Right ventricle myocardium superior (tissue), 1 donor: ENCODE data around the gene EFCAB14. TPM values are rescaled to one million over a fixed set of nuclear protein-coding genes. Genes with fewer than 3 reads are reported as not detected.
"Not testable (repeated sequence)": the region's sequence is repeated elsewhere in the genome, so short reads cannot be mapped to it uniquely, and the experiment has no call there.

Source experiments
- ATAC-seq: fragments of 200-7000 bp; cut with Tn5 transposase; one replicate; pipeline ENCODE4 v1.9.1; 2020; ENCODE audit warnings: mild to moderate bottlenecking; ENCODE audit not compliant: poor library complexity
- DNase-seq: peaks from one replicate; pipeline ENCODE4 v3.0.0-alpha.2; 2020
- intact Hi-C: fragments of 100-400 bp; cut with DNase I; formaldehyde crosslinking; loops from one replicate; pipeline ENCODE4 v1.11.2; 2022
- long read RNA-seq: library from polyadenylated mRNA; unstranded; transcript quantifications from one replicate; pipeline ENCODE4 v2.0.0, GENCODE V29; 2021
- total RNA-seq: library from RNA; stranded (reverse); fragmentation: NEBNext Ultra II Directional; extraction: Animal tissue kit (Norgen Biotek cat#: 25700); gene quantifications from one replicate; pipeline ENCODE4 v1.2.1, GENCODE V29; 2021
- donor health status: DM: no; HTN: yes; CAD: no; lungs with severe emphysema.

Gene EFCAB14
- 52.4 TPM for total RNA-seq
- long read RNA-seq, full-length matches to known transcripts = 56 of 73 reads
- long read RNA-seq, partial matches to known transcripts = 1 of 73 reads
- long read RNA-seq, other reads (novel, unspliced or antisense) = 16 of 73 reads

GRCh38 chr1:46718727-46719622 is at the start of gene EFCAB14:
TSS of gene EFCAB14 (minus strand) at chr1:46719114. CDS start at chr1:46718087, 1,027 bp downstream.
- ATAC-seq = peak; percentile 100
- intact Hi-C loops = no loop called here
- DNase-seq = peak; percentile 98

DNA sequence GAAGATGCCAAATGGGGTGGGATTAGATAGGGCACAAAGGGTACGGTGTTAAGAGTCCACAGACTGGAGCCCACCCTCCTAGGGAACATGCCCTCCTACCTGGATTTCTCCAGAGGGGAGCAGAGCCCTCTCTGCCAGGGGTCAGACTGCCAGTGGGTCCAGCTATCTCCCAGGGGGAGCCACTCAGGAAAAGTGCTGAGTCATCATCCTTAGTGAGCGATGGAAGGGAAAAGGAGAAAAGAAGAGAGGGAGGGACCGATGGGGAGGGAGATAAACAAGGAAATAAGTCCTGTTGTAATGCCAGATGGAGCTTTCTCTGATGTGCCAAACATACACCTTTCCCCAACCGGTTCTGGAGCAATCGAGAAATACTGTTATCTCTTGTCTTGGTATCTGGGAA is 49.5 kb upstream of the EFCAB14 start:
- no peak for ATAC-seq
- intact Hi-C loops = no loop called here
- DNase-seq = no peak

GRCh38 chr1:46767649-46768282 is 48.9 kb upstream of the EFCAB14 start:
- DNase-seq = no peak
- peak; percentile 80 for ATAC-seq
- intact Hi-C loops = no loop called here

DNA sequence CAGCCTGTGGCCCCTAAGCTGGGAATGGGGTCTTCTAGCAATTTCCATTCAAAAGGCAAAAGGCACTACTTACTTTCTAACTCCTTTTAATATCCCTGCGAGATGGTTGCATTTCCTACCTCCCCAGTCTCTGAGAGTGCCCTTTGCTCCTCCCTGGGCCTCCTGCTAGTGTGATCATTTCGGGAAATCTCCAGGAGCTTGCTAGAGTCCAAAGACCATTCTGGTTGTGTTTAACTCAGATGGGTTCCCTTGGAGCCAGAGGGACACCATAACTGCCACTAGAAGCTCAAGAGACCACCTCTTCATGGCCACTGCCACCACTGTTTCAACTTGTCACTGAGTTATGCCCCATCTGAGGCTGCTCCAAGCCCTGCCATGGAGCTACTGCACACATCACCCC is 45.5 kb upstream of the EFCAB14 start:
- intact Hi-C loops = no loop called here
- DNase-seq (no peak), ATAC-seq (no peak)

- intact Hi-C loops = no loop called here
- ATAC-seq (no peak), DNase-seq (no peak)
Measured at GRCh38 chr1:46761740-46762139, 42.8 kb upstream of the EFCAB14 start.

- DNase-seq (no peak), ATAC-seq (no peak)
- intact Hi-C loops = no loop called here
Measured at GRCh38 chr1:46760558-46761166, 41.7 kb upstream of the EFCAB14 start.

DNA sequence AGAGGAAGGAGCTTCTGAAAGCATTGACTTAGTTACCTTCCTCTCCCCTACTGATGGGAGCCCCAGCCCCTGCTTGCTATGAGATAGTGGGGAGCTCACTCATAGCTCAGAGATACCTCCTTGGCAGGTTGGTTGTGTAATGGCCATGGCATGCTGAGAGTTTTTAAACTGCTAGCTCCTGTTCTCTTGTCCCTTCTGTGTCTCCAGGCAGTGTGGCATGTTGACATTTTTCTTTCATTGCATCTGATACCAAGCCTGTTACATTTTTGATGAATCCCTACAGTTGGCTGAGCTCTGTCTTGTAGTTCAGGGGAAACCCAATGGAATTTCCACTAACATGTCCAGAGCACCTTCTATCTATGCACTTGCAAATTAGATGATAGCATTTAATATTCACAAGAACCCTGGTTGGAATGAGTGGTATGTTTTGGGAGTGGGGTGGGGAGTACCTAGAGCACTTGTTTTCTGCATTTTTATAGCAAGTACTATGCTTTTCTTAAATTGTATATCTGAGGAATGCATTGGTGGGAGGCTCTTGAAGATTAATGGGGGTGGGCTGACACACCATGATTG is 39.1 kb upstream of the EFCAB14 start:
- DNase-seq (no peak), ATAC-seq (no peak)
- intact Hi-C loops = no loop called here

- DNase-seq (no peak), ATAC-seq (no peak)
- intact Hi-C loops = no loop called here
Measured at GRCh38 chr1:46757247-46757955, 38.5 kb upstream of the EFCAB14 start.

- no peak for DNase-seq
- intact Hi-C loops = no loop called here
- no peak for ATAC-seq
Measured at GRCh38 chr1:46755121-46755520, 36.2 kb upstream of the EFCAB14 start.

GRCh38 chr1:46754707-46755106 is 35.8 kb upstream of the EFCAB14 start:
- DNase-seq, ATAC-seq, intact Hi-C loops: not testable (repeated sequence)

- intact Hi-C loops = no loop called here
- ATAC-seq = no peak
Measured at GRCh38 chr1:46753985-46754384, 35.1 kb upstream of the EFCAB14 start.

GRCh38 chr1:46749921-46750404 is 31.0 kb upstream of the EFCAB14 start:
- peak; percentile 87 for ATAC-seq

More at GRCh38 chr1:46753985-46754384, 35.1 kb upstream of the EFCAB14 start:
- no peak for DNase-seq

DNA sequence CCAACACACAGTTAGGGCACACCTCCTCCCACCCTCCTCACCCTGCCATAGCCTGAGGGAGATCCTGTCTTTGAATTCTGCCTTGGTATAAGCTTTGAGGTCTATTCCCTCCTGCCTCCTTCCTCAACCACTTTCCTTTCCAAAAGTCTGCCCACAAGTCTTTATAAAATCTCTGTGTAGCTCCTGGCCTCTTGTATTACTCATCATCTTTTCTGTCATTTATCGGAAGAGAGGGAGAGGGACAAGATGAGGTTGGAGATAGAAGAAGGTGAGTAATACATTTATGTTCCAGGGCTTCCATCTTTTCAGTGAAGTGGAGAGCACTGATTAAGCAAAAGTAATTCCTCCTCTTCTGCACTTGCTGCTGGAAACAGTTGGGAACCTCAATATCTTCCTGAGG is 30.5 kb upstream of the EFCAB14 start:
- intact Hi-C loops = loop anchor here (5.0 to 10.0 kb wide), 2 partner anchors 238 to 425 kb away; no protein-coding TSS in a partner anchor
- DNase-seq (no peak), ATAC-seq (no peak)

More at GRCh38 chr1:46749921-46750404, 31.0 kb upstream of the EFCAB14 start:
- DNase-seq = peak; percentile 54
- intact Hi-C loops = loop anchor here (5.0 to 10.0 kb wide), 2 partner anchors 237 to 425 kb away; no protein-coding TSS in a partner anchor

DNA sequence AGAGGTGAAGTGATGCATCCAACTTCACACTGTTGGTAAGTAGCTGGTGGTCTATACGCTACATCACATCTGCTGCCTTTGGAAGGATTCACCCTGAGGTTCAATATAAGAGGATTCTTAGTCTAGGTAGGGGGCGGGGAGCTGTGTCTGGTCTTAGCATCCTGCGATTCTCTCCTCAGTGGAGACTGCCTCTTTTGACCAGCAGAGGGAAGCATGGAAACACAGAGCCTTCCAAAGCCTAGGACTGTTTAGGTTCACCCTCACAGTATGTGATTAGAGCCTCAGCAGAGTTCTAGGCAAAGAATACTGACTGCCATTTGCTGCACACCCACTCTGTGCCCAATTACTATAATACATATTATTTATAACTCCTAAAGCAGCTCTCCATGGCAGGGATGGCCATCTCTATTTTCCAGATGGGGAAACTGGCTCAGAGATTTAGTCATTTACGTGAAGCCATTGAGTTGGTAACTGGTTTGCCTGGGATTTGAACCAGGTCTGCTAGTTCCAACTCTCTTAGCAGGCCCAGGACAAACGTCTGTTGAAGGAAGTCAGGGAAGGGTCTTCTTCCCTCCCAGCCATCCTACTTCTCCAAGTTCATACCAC is 28.9 kb upstream of the EFCAB14 start:
- ATAC-seq (peak; percentile 82), DNase-seq (no peak)
- intact Hi-C loops = loop anchor here (5.0 to 10.0 kb wide), 2 partner anchors 240 to 427 kb away; no protein-coding TSS in a partner anchor

GRCh38 chr1:46742069-46742468 is 23.2 kb upstream of the EFCAB14 start:
- ATAC-seq (no peak), DNase-seq (no peak)
- intact Hi-C loops = loop anchor here (10.0 kb wide), 1 partner anchor 433 kb away; no protein-coding TSS in a partner anchor

- ATAC-seq = peak; percentile 67
- DNase-seq = no peak
- intact Hi-C loops = no loop called here
Measured at GRCh38 chr1:46735708-46736324, 16.9 kb upstream of the EFCAB14 start.

DNA sequence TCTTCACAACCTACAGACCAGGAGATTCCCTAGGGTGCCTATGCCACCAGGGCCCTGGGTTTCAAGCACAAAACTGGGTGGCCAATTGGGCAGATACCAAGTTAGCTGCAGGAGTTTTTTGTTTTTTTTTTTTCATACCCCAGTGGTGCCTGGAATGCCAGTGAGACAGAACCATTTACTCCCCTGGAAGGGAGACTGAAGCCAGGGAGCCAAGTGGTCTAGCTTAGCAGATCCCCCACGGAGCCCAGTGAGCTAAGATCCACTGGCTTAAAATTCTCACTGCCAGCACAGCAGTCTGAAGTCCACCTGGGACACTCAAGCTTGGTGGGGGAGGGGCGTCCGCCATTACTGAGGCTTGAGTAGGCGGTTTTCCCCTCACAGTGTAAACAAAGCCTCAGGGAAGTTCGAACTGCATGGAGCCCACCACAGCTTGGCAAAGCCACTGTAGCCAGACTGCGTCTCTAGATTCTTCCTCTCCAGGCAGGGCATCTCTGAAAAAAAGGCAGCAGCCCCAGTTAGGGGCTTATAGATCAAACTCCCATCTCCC is 9.5 kb upstream of the EFCAB14 start:
- not testable (repeated sequence) for ATAC-seq, DNase-seq
- intact Hi-C loops = loop anchor here (10.0 kb wide), 2 partner anchors 104 to 194 kb away; a partner anchor contains a TSS
